Endothelial cell of umbilical vein (primary cell): ENCODE data around the gene PRKG1. TPM values are rescaled to one million over a fixed set of nuclear protein-coding genes. Genes with fewer than 3 reads are reported as not detected.

Source experiments
- BruUV-seq: library from RNA; stranded (reverse); fragments of 400-500 nt; replicated peaks from 2 replicates; lab custom pipeline; 2021; lab: Mats Ljungman, UMichigan
- CTCF ChIA-PET: fragments of 300-600, 350-600 bp; sonication (Branson Sonifier 250); formaldehyde crosslinking; loops from one replicate; lab custom pipeline; 2021; ENCODE audit warnings: antibody characterized with exemption, inconsistent platforms; lab: Charles Lee
- POLR2A ChIA-PET: fragments of 300-600, 350-600 bp; sonication (Branson Sonifier 250); formaldehyde crosslinking; loops from one replicate; lab custom pipeline; 2021; ENCODE audit warnings: antibody characterized with exemption, inconsistent platforms; lab: Charles Lee
- DNase-seq: peaks from one replicate; pipeline ENCODE4 v3.0.0-alpha.2; 2011; ENCODE audit warnings: low read depth, low spot score
- FAIRE-seq: peaks from 2 replicates; lab custom pipeline; 2011; peaks lifted over from hg19 to GRCh38; lab: Jason Lieb, UNC
- H2AFZ ChIP-seq: 2 replicates; pipeline ENCODE4 v1.6.0; 2012; ENCODE audit warnings: low read depth, low read length, control low read depth, inconsistent platforms
- H3K27ac ChIP-seq: 2 replicates; pipeline ENCODE4 v1.5.1; 2011; ENCODE audit warnings: low read depth, mild to moderate bottlenecking, control low read depth, low read length, moderate library complexity; ENCODE audit not compliant: insufficient read depth
- H3K27me3 ChIP-seq, 2 experiments: 2 replicates each; pipeline versions ENCODE4 v1.6.0 to v1.6.1; 2011; ENCODE audit warnings: low read length in 2 of 2, mixed read lengths in 1 of 2; ENCODE audit not compliant: control insufficient read depth in 2 of 2, insufficient read depth in 2 of 2
- H3K36me3 ChIP-seq, 2 experiments: 2 replicates in 1 of 2; 3 replicates in 1 of 2; pipeline ENCODE4 v1.5.1; 2011; ENCODE audit warnings: low read length in 2 of 2, mild to moderate bottlenecking in 1 of 2, moderate library complexity in 1 of 2; ENCODE audit not compliant: control insufficient read depth in 2 of 2, insufficient read depth in 2 of 2; ENCODE audit errors: extremely low read depth in 1 of 2
- H3K4me1 ChIP-seq: 3 replicates; pipeline ENCODE4 v1.5.1; 2011; ENCODE audit warnings: mild to moderate bottlenecking, low read length; ENCODE audit not compliant: control insufficient read depth, insufficient read depth; ENCODE audit errors: extremely low read depth
- H3K4me2 ChIP-seq: 2 replicates; pipeline ENCODE4 v1.6.1; 2011; ENCODE audit warnings: low read length, control low read depth, mixed read lengths; ENCODE audit not compliant: insufficient read depth
- H3K4me3 ChIP-seq, 3 experiments: fragments of 200-600 bp in 1 of 3; sonication (generic), shearing (Covaris generic) in 1 of 3; replicated peaks in 1 of 3; 2 replicates each; pipeline ENCODE4 v1.5.1; 2011 to 2016; ENCODE audit warnings: control low read depth in 3 of 3, low read length in 3 of 3, mild to moderate bottlenecking in 2 of 3, inconsistent platforms in 1 of 3, low read depth in 1 of 3, moderate library complexity in 1 of 3; ENCODE audit not compliant: insufficient read depth in 1 of 3
- H3K79me2 ChIP-seq: 2 replicates; pipeline ENCODE4 v1.6.0; 2012; ENCODE audit warnings: low read length, inconsistent platforms; ENCODE audit not compliant: control insufficient read depth, insufficient read depth
- H3K9ac ChIP-seq: replicated peaks from 2 replicates; pipeline ENCODE3; 2011; ENCODE audit warnings: low read length, control low read depth; ENCODE audit not compliant: insufficient read depth; ENCODE audit errors: extremely low read depth
- H3K9me1 ChIP-seq: replicated peaks from 3 replicates; pipeline ENCODE4 v1.6.0; 2011; ENCODE audit warnings: mild to moderate bottlenecking, low read length; ENCODE audit not compliant: control insufficient read depth, insufficient read depth; ENCODE audit errors: extremely low read depth
- H3K9me3 ChIP-seq: replicated peaks from 2 replicates; pipeline ENCODE4 v1.5.1; 2012; ENCODE audit warnings: low read length, inconsistent platforms; ENCODE audit not compliant: control insufficient read depth, insufficient read depth
- H4K20me1 ChIP-seq: replicated peaks from 2 replicates; pipeline ENCODE3; 2011; ENCODE audit warnings: mild to moderate bottlenecking, low read length; ENCODE audit not compliant: control insufficient read depth, insufficient read depth; ENCODE audit errors: extremely low read depth
- CTCF ChIP-seq, 2 donors: IDR thresholded peaks; 1 replicate in 1 of 2; 2 replicates in 1 of 2; pipeline ENCODE4 v1.5.1; 2011; ENCODE audit warnings: low read length in 2 of 2, mild to moderate bottlenecking in 2 of 2, moderate library complexity in 2 of 2, control low read depth in 1 of 2, inconsistent platforms in 1 of 2, low read depth in 1 of 2; ENCODE audit not compliant: insufficient read depth in 1 of 2; ENCODE audit errors: extremely low read depth in 1 of 2
- EZH2 ChIP-seq: IDR thresholded peaks from 2 replicates; pipeline ENCODE4 v1.6.1; 2012; ENCODE audit warnings: borderline replicate concordance, low read depth, mild to moderate bottlenecking, moderate library complexity, low read length, inconsistent platforms; ENCODE audit not compliant: severe bottlenecking
- FOS ChIP-seq: IDR thresholded peaks from 2 replicates; pipeline ENCODE4 v1.6.1; 2011; ENCODE audit warnings: mild to moderate bottlenecking, low read length, moderate library complexity, borderline replicate concordance; ENCODE audit not compliant: insufficient read depth
- GATA2 ChIP-seq: IDR thresholded peaks from 2 replicates; pipeline ENCODE4 v1.7.0; 2011; ENCODE audit warnings: low read depth, mild to moderate bottlenecking, moderate library complexity, mixed read lengths, low read length; ENCODE audit not compliant: insufficient read length, insufficient read depth
- JUN ChIP-seq: IDR thresholded peaks from 2 replicates; pipeline ENCODE4 v1.6.1; 2011; ENCODE audit warnings: borderline replicate concordance, low read depth; ENCODE audit not compliant: insufficient read length, insufficient read depth
- MAX ChIP-seq: IDR thresholded peaks from 2 replicates; pipeline ENCODE4 v1.6.1; 2011; ENCODE audit not compliant: insufficient read depth, insufficient read length
- MYC ChIP-seq: IDR thresholded peaks from one replicate; pipeline ENCODE4 v1.6.1; 2011; ENCODE audit warnings: mild to moderate bottlenecking, low read depth, low read length
- POLR2A ChIP-seq: IDR thresholded peaks from 2 replicates; pipeline ENCODE4 v1.6.1; 2012; ENCODE audit warnings: low read depth, mild to moderate bottlenecking, control low read depth, low read length
- POLR2AphosphoS5 ChIP-seq: IDR thresholded peaks from 2 replicates; pipeline ENCODE4 v1.6.1; 2012; ENCODE audit warnings: low read depth, mild to moderate bottlenecking, control low read depth, low read length, moderate library complexity; ENCODE audit not compliant: insufficient read depth
- dilution Hi-C: fragments of 300-500 bp; cut with MboI; formaldehyde crosslinking; loops from one replicate; pipeline ENCODE4 v1.15.0; 2019; ENCODE audit warnings: low sequenced_read_pairs; ENCODE audit not compliant: extremely low pct_ligation_motif_present
- intact Hi-C: fragments of 100-400 bp; cut with micrococcal nuclease; formaldehyde crosslinking; loops from one replicate; pipeline ENCODE4 v1.10.0; 2022
- polyA plus RNA-seq, 4 experiments: library from polyadenylated mRNA; depleted of rRNA in 3 of 4; stranded (reverse) in 3 of 4; unstranded in 1 of 4; fragments of >200 nt; gene quantifications; 2 replicates each; pipeline versions ENCODE4 v1.2.1 to v1.2.3, GENCODE V29; 2011 to 2012; ENCODE audit warnings: missing spikeins in 1 of 4
- total RNA-seq: library from RNA; stranded (reverse); gene quantifications from 2 replicates; pipeline ENCODE4 v1.2.3, GENCODE V29; 2021

PRKG1 gene
- total and polyA plus RNA-seq, 2 donors (not counting 3 experiments of a cell fraction or from before 2014, with no cell fraction given): 0.01 to 0.18 TPM

GRCh38 chr10:51804866-51805265 is 730.6 kb downstream of the PRKG1 start:
- Histone ChIP-seq H3K9me3 (no peaks in the 10 kb centered on the region), H3K36me3 (no peaks in the 10 kb centered on the region), H3K9me1 (no peaks in the 10 kb centered on the region), H3K27me3 (no peaks in the 10 kb centered on the region), H2AFZ (no peak overlapping the region), H3K79me2 (no peaks in the 10 kb centered on the region), H4K20me1 (no peaks in the 10 kb centered on the region), H3K27ac (no peak overlapping the region), H3K4me2 (no peak overlapping the region), H3K9ac (no peak overlapping the region), H3K4me1 (no peaks in the 10 kb centered on the region), H3K4me3 (no peak overlapping the region)
- CTCF ChIA-PET: interaction anchor here (1.1 to 3.0 kb wide), 3 partner anchors 9 to 19 kb away, joined by 3 to 8 read pairs (median 3); no protein-coding TSS in a partner anchor
- FAIRE-seq: no peak
- POLR2A ChIA-PET: no interaction called here
- dilution Hi-C loops: no loop called here
- intact Hi-C loops: no loop called here
- peak; percentile 6 for DNase-seq
- TF ChIP-seq POLR2AphosphoS5 (no peak), FOS (peak; percentile 43), CTCF (IDR thresholded peaks at IDR 0.05; ENCODE audit: extremely low read depth in 1 of 2, insufficient read depth in 1 of 2, low read depth in 1 of 2, low read length in 2 of 2) (no peak)
- no TSS peak for BruUV-seq

- Histone ChIP-seq H3K9ac (no peak overlapping the region), H3K9me1 (no peaks in the 10 kb centered on the region), H3K36me3 (no peaks in the 10 kb centered on the region), H3K27me3 (no peaks in the 10 kb centered on the region), H3K4me1 (no peaks in the 10 kb centered on the region), H2AFZ (no peak overlapping the region), H3K79me2 (no peaks in the 10 kb centered on the region), H3K9me3 (no peaks in the 10 kb centered on the region), H3K4me2 (no peak overlapping the region), H3K4me3 (no peak overlapping the region), H3K27ac (no peak overlapping the region), H4K20me1 (no peaks in the 10 kb centered on the region)
- FAIRE-seq (no peak), DNase-seq (no peak)
- POLR2A ChIA-PET: no interaction called here
- intact Hi-C loops: no loop called here
- CTCF ChIA-PET: interaction anchor here (3.0 kb wide), 1 partner anchor 11 kb away, joined by 8 read pairs; no protein-coding TSS in a partner anchor
- TF ChIP-seq POLR2AphosphoS5: no peak
- no peak for TF ChIP-seq MAX
- TF ChIP-seq CTCF (IDR thresholded peaks at IDR 0.05; ENCODE audit: extremely low read depth in 1 of 2, insufficient read depth in 1 of 2, low read depth in 1 of 2, low read length in 2 of 2): no peak
- no peak for TF ChIP-seq JUN
- no peak for TF ChIP-seq EZH2
- no peak for TF ChIP-seq FOS
- TF ChIP-seq GATA2: no peak
- no peak for TF ChIP-seq MYC
- TF ChIP-seq POLR2A: no peak
- dilution Hi-C loops: no loop called here
- no TSS peak for BruUV-seq
Measured at GRCh38 chr10:51806079-51806835, 732.0 kb downstream of the PRKG1 start.
